ENCODE results near the gene UNC80.

DNA sequence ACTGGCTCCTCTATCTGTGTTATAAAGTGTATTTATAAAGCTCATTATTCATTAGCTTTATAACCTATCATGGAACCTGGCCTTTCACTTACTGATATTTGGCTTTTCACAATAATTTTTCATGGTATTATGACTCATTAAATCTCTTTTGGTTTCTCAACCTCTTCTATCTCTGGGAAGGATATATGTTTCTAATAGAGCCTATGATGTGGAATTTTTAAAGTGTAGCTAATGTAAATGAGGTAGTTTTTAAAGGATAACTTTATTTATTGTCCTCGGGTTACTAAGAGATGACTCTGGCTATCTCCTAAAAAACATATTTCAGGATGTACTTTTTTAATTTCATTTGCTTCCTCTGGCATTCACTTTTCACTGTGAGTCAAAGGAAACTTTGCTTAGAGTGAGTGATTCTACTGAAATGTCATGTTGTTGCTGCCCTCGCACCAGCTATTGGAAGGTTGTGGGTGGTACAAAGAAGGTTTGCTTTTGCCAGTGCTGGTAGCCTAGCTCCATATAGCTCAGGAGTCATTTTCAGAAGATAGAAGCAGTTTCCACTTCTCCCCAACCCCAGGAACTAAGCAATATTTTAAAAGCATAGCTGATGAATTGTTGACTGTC, 145.6 kb downstream of the UNC80 start:
- TF ChIP-seq CTCF (IDR thresholded peaks at IDR 0.05; ENCODE audit: extremely low read depth in 1 of 2, insufficient read depth in 1 of 2, low read depth in 1 of 2, low read length in 2 of 2) (no peak), POLR2AphosphoS5 (IDR thresholded peaks at IDR 0.05; ENCODE audit: insufficient read depth, low read depth, low read length) (no peak), POLR2A (IDR thresholded peaks at IDR 0.05; ENCODE audit: low read depth, low read length) (no peak), EZH2 (IDR thresholded peaks at IDR 0.05; ENCODE audit: borderline replicate concordance, low read depth, low read length, severe bottlenecking) (no peak)
- TF ChIP-seq, protein P1, sequence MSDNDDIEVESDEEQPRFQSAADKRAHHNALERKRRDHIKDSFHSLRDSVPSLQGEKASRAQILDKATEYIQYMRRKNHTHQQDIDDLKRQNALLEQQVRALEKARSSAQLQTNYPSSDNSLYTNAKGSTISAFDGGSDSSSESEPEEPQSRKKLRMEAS (IDR thresholded peaks at IDR 0.05; ENCODE audit: insufficient read depth, insufficient read length): no peak

All from endothelial cell of umbilical vein (primary cell).